HTERT RPE-1 (cell line): ENCODE measurements around the gene PIGM.

Experiments
- in situ Hi-C: fragments of 300-500 bp; cut with MboI; formaldehyde crosslinking; loops from 4 replicates; pipeline ENCODE4 v1.14.3; 2020; ENCODE audit warnings: low sequenced_read_pairs

The PIGM gene

GRCh38 chr1:159990005-159990404 lies 41.8 kb downstream of the PIGM start:
- in situ Hi-C loops: no loop called here

- in situ Hi-C loops: no loop called here
Observed at GRCh38 chr1:159989581-159989980, 42.2 kb downstream of the PIGM start.

- in situ Hi-C loops: no loop called here
Observed at GRCh38 chr1:159988006-159988405, 43.8 kb downstream of the PIGM start.

GRCh38 chr1:159987186-159987585 lies 44.6 kb downstream of the PIGM start:
- in situ Hi-C loops: no loop called here

GRCh38 chr1:159986531-159986930 lies 45.3 kb downstream of the PIGM start:
- in situ Hi-C loops: no loop called here

GRCh38 chr1:159986093-159986492 lies 45.7 kb downstream of the PIGM start:
- in situ Hi-C loops: no loop called here

GRCh38 chr1:159985473-159985872 lies 46.3 kb downstream of the PIGM start:
- in situ Hi-C loops: no loop called here

GRCh38 chr1:159983681-159984080 lies 48.1 kb downstream of the PIGM start:
- in situ Hi-C loops: no loop called here

- in situ Hi-C loops: no loop called here
Observed at GRCh38 chr1:159982280-159982679, 49.5 kb downstream of the PIGM start.

GRCh38 chr1:159981351-159982055 lies 50.3 kb downstream of the PIGM start:
- in situ Hi-C loops: no loop called here

GRCh38 chr1:159980786-159981185 lies 51.0 kb downstream of the PIGM start:
- in situ Hi-C loops: no loop called here

GRCh38 chr1:159980076-159980475 lies 51.7 kb downstream of the PIGM start:
- in situ Hi-C loops: no loop called here

- in situ Hi-C loops: no loop called here
Observed at GRCh38 chr1:159979257-159979656, 52.5 kb downstream of the PIGM start.

GRCh38 chr1:159978107-159978398 lies 53.7 kb downstream of the PIGM start:
- in situ Hi-C loops: no loop called here

GRCh38 chr1:159977364-159978106 lies 54.3 kb downstream of the PIGM start:
- in situ Hi-C loops: no loop called here
